ENCODE measurements around the gene FAM131A.
A peak's percentile ranks its signal among the peaks of the same experiment; 100 is the strongest.

Gene FAM131A

GRCh38 chr3:184345317-184346144 lies 8.1 kb downstream of the FAM131A start:
- no peak overlapping the region for H2BK120ac ChIP-seq (ENCODE audit: low read depth, low read length)
- H3K4me1 ChIP-seq (ENCODE audit: control insufficient read depth in 2 of 2, insufficient read depth in 1 of 2, low read depth in 1 of 2, low read length in 2 of 2): peaks cover 7 to 9% of the 10 kb centered on the region in 2 donors
- WGBS, 2 donors (ENCODE audit: extremely low coverage in 2 of 2, insufficient read length in 2 of 2, insufficient replicate concordance in 1 of 2): no CpG with 5 or more reads among the region's 14 CpGs
- H2BK15ac ChIP-seq (ENCODE audit: low read length): no peak overlapping the region
- H3K9ac ChIP-seq (ENCODE audit: low read depth, low read length, poor library complexity): no peak overlapping the region
- no peak overlapping the region for H4K8ac ChIP-seq (ENCODE audit: low read depth, low read length)
- no peaks in the 10 kb centered on the region for H3K9me3 ChIP-seq (replicated peaks in 1 of 2; ENCODE audit: control insufficient read depth in 2 of 2, insufficient read depth in 1 of 2, low read depth in 1 of 2, low read length in 2 of 2)
- peak overlapping the region; percentile 41 for H3K18ac ChIP-seq (ENCODE audit: low read length)
- no peak overlapping the region for H2AK5ac ChIP-seq (ENCODE audit: low read depth, low read length)
- H3K27ac ChIP-seq (replicated peaks; ENCODE audit: low read length): peak overlapping the region; percentile 66
- H3K79me1 ChIP-seq (ENCODE audit: low read depth, low read length): no peaks in the 10 kb centered on the region
- peak; percentile 52 for DNase-seq (ENCODE audit: low spot score)
- H2BK12ac ChIP-seq (ENCODE audit: low read length): no peak overlapping the region
- H2BK5ac ChIP-seq (ENCODE audit: low read length): no peak overlapping the region
- H3K27me3 ChIP-seq (ENCODE audit: control insufficient read depth in 3 of 3, insufficient read depth in 3 of 3, low read depth in 1 of 3, low read length in 3 of 3): no peaks in the 10 kb centered on the region
- no peak overlapping the region for H2AFZ ChIP-seq (ENCODE audit: low read length)
- H3K23ac ChIP-seq (ENCODE audit: low read depth, low read length, poor library complexity): no peak overlapping the region
- H3K4me2 ChIP-seq (ENCODE audit: insufficient read depth, low read length, poor library complexity, severe bottlenecking): no peak overlapping the region
- no peak overlapping the region for H4K91ac ChIP-seq (ENCODE audit: low read depth, low read length, poor library complexity)
- peaks cover 36 to 65% of the 10 kb centered on the region in 2 donors for H3K36me3 ChIP-seq (replicated peaks in 1 of 2; ENCODE audit: control insufficient read depth in 2 of 2, insufficient read depth in 2 of 2, low read length in 2 of 2)
- H3K14ac ChIP-seq (ENCODE audit: low read length): no peak overlapping the region
- no peak overlapping the region for H3K4ac ChIP-seq (ENCODE audit: low read length)
- H3K4me3 ChIP-seq (ENCODE audit: low read length in 2 of 2): no peak overlapping the region

- H3K9me3 ChIP-seq (replicated peaks in 1 of 2; ENCODE audit: control insufficient read depth in 2 of 2, insufficient read depth in 1 of 2, low read depth in 1 of 2, low read length in 2 of 2): no peaks in the 10 kb centered on the region
- H2BK12ac ChIP-seq (ENCODE audit: low read length): no peak overlapping the region
- H4K91ac ChIP-seq (ENCODE audit: low read depth, low read length, poor library complexity): no peak overlapping the region
- H3K27ac ChIP-seq (replicated peaks; ENCODE audit: low read length): no peak overlapping the region
- H2BK120ac ChIP-seq (ENCODE audit: low read depth, low read length): no peak overlapping the region
- no peak overlapping the region for H3K18ac ChIP-seq (ENCODE audit: low read length)
- no peak overlapping the region for H3K4me3 ChIP-seq (ENCODE audit: low read length in 2 of 2)
- DNase-seq (ENCODE audit: low spot score): no peak
- no peak overlapping the region for H3K4ac ChIP-seq (ENCODE audit: low read length)
- H2AFZ ChIP-seq (ENCODE audit: low read length): no peak overlapping the region
- H3K14ac ChIP-seq (ENCODE audit: low read length): no peak overlapping the region
- H3K23ac ChIP-seq (ENCODE audit: low read depth, low read length, poor library complexity): peak overlapping the region; percentile 26
- no peak overlapping the region for H3K9ac ChIP-seq (ENCODE audit: low read depth, low read length, poor library complexity)
- H3K4me2 ChIP-seq (ENCODE audit: insufficient read depth, low read length, poor library complexity, severe bottlenecking): no peak overlapping the region
- H2BK15ac ChIP-seq (ENCODE audit: low read length): no peak overlapping the region
- peaks cover 10 to 11% of the 10 kb centered on the region in 2 donors for H3K4me1 ChIP-seq (ENCODE audit: control insufficient read depth in 2 of 2, insufficient read depth in 1 of 2, low read depth in 1 of 2, low read length in 2 of 2)
- H4K8ac ChIP-seq (ENCODE audit: low read depth, low read length): no peak overlapping the region
- no peaks in the 10 kb centered on the region for H3K27me3 ChIP-seq (ENCODE audit: control insufficient read depth in 3 of 3, insufficient read depth in 3 of 3, low read depth in 1 of 3, low read length in 3 of 3)
- no CpG with 5 or more reads among the region's 20 CpGs for WGBS, 2 donors (ENCODE audit: extremely low coverage in 2 of 2, insufficient read length in 2 of 2, insufficient replicate concordance in 1 of 2)
- H3K79me1 ChIP-seq (ENCODE audit: low read depth, low read length): no peaks in the 10 kb centered on the region
- H2BK5ac ChIP-seq (ENCODE audit: low read length): no peak overlapping the region
- H3K36me3 ChIP-seq (replicated peaks in 1 of 2; ENCODE audit: control insufficient read depth in 2 of 2, insufficient read depth in 2 of 2, low read length in 2 of 2): peaks cover 35 to 75% of the 10 kb centered on the region in 2 donors
- no peak overlapping the region for H2AK5ac ChIP-seq (ENCODE audit: low read depth, low read length)
Observed at GRCh38 chr3:184346480-184347190, 9.2 kb downstream of the FAM131A start.

- Histone ChIP-seq H4K91ac (ENCODE audit: low read depth, low read length, poor library complexity) (no peak overlapping the region), H3K9ac (ENCODE audit: low read depth, low read length, poor library complexity) (peak overlapping the region; percentile 73), H2BK120ac (ENCODE audit: low read depth, low read length) (no peak overlapping the region), H3K23ac (ENCODE audit: low read depth, low read length, poor library complexity) (no peak overlapping the region), H4K8ac (ENCODE audit: low read depth, low read length) (no peak overlapping the region), H3K4me1 (ENCODE audit: control insufficient read depth in 2 of 2, insufficient read depth in 1 of 2, low read depth in 1 of 2, low read length in 2 of 2) (peaks cover 13 to 14% of the 10 kb centered on the region in 2 donors), H3K14ac (ENCODE audit: low read length) (no peak overlapping the region), H3K36me3 (replicated peaks in 1 of 2; ENCODE audit: control insufficient read depth in 2 of 2, insufficient read depth in 2 of 2, low read length in 2 of 2) (peaks cover 38 to 76% of the 10 kb centered on the region in 2 donors), H3K18ac (ENCODE audit: low read length) (no peak overlapping the region), H3K27me3 (ENCODE audit: control insufficient read depth in 3 of 3, insufficient read depth in 3 of 3, low read depth in 1 of 3, low read length in 3 of 3) (no peaks in the 10 kb centered on the region), H3K9me3 (replicated peaks in 1 of 2; ENCODE audit: control insufficient read depth in 2 of 2, insufficient read depth in 1 of 2, low read depth in 1 of 2, low read length in 2 of 2) (no peaks in the 10 kb centered on the region), H2AFZ (ENCODE audit: low read length) (no peak overlapping the region), H2AK5ac (ENCODE audit: low read depth, low read length) (no peak overlapping the region), H2BK12ac (ENCODE audit: low read length) (no peak overlapping the region), H2BK15ac (ENCODE audit: low read length) (no peak overlapping the region), H3K27ac (replicated peaks; ENCODE audit: low read length) (no peak overlapping the region), H3K4me2 (ENCODE audit: insufficient read depth, low read length, poor library complexity, severe bottlenecking) (no peak overlapping the region), H2BK5ac (ENCODE audit: low read length) (no peak overlapping the region), H3K79me1 (ENCODE audit: low read depth, low read length) (no peaks in the 10 kb centered on the region), H3K4ac (ENCODE audit: low read length) (no peak overlapping the region), H3K4me3 (ENCODE audit: low read length in 2 of 2) (no peak overlapping the region)
- WGBS, 2 donors (ENCODE audit: extremely low coverage in 2 of 2, insufficient read length in 2 of 2, insufficient replicate concordance in 1 of 2): no CpG with 5 or more reads among the region's 12 CpGs
- DNase-seq (ENCODE audit: low spot score): no peak
Observed at GRCh38 chr3:184347321-184348056, 10.1 kb downstream of the FAM131A start.

- Histone ChIP-seq H3K4me3 (ENCODE audit: low read length in 2 of 2) (no peak overlapping the region), H2BK15ac (ENCODE audit: low read length) (no peak overlapping the region), H3K36me3 (replicated peaks in 1 of 2; ENCODE audit: control insufficient read depth in 2 of 2, insufficient read depth in 2 of 2, low read length in 2 of 2) (peaks cover 39 to 76% of the 10 kb centered on the region in 2 donors), H2AK5ac (ENCODE audit: low read depth, low read length) (no peak overlapping the region), H2BK120ac (ENCODE audit: low read depth, low read length) (no peak overlapping the region), H3K9me3 (replicated peaks in 1 of 2; ENCODE audit: control insufficient read depth in 2 of 2, insufficient read depth in 1 of 2, low read depth in 1 of 2, low read length in 2 of 2) (no peaks in the 10 kb centered on the region), H3K14ac (ENCODE audit: low read length) (no peak overlapping the region), H2BK5ac (ENCODE audit: low read length) (no peak overlapping the region), H3K27me3 (ENCODE audit: control insufficient read depth in 3 of 3, insufficient read depth in 3 of 3, low read depth in 1 of 3, low read length in 3 of 3) (no peaks in the 10 kb centered on the region), H3K4ac (ENCODE audit: low read length) (no peak overlapping the region), H4K91ac (ENCODE audit: low read depth, low read length, poor library complexity) (no peak overlapping the region), H2BK12ac (ENCODE audit: low read length) (no peak overlapping the region), H3K27ac (replicated peaks; ENCODE audit: low read length) (no peak overlapping the region), H3K79me1 (ENCODE audit: low read depth, low read length) (no peaks in the 10 kb centered on the region), H4K8ac (ENCODE audit: low read depth, low read length) (no peak overlapping the region), H3K4me2 (ENCODE audit: insufficient read depth, low read length, poor library complexity, severe bottlenecking) (no peak overlapping the region), H3K18ac (ENCODE audit: low read length) (no peak overlapping the region), H3K23ac (ENCODE audit: low read depth, low read length, poor library complexity) (no peak overlapping the region), H2AFZ (ENCODE audit: low read length) (no peak overlapping the region), H3K9ac (ENCODE audit: low read depth, low read length, poor library complexity) (no peak overlapping the region), H3K4me1 (ENCODE audit: control insufficient read depth in 2 of 2, insufficient read depth in 1 of 2, low read depth in 1 of 2, low read length in 2 of 2) (peaks cover 13 to 14% of the 10 kb centered on the region in 2 donors)
- no peak for DNase-seq (ENCODE audit: low spot score)
- WGBS, 2 donors (ENCODE audit: extremely low coverage in 2 of 2, insufficient read length in 2 of 2, insufficient replicate concordance in 1 of 2): no CpG with 5 or more reads among the region's 4 CpGs
Observed at GRCh38 chr3:184348057-184348382, 10.6 kb downstream of the FAM131A start.
